ENCODE results near the gene GPR55. TPM values are rescaled to one million over a fixed set of nuclear protein-coding genes. Genes with fewer than 3 reads are reported as not detected.
A peak's percentile ranks its signal among the peaks of the same experiment; 100 is the strongest.

The GPR55 gene
- total RNA-seq, 8 experiments from 2014 or later = 0.05 to 0.90 (median 0.23) TPM

DNA sequence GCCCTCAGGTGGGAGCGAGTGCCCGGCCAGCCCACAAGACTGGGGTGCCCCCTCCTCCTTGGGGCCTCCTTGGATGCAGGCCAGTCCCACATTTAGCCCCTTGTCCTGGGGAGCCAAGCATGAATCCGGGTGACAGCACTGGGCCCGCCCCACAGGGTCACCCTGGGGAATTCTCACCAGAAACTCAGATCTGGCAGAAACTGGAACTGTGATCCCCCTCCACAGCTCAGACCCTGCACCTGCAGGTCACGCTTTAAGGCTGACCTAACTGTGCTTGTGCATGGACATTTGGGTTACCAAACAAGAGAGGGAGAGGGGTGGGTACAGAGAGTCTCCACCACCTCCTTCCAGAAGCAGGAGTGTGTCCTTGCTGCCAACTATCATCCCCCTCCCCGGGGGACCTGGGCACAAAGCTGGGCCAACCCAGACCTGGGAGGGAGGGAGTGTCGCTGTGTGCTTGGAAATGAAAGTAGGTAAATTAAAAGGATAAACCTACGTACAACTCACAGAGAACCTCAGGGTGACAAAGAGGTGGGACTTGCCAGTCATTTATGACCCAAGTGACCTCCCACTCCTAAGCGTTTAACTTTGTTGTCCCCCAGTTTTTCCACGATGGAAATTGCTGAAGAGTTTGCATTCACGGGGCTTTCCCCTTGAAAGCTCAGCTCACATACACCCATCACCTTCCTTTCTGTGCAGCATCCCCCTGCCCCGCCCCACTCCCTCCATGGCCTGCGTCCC is 51.2 kb downstream of the GPR55 start:
- in situ Hi-C loops (cut with MboI; ENCODE audit: low pct_unique_long_range_greater_than_20kb in 2 of 9, low sequenced_read_pairs in 9 of 9, unreplicated experiment in 9 of 9) = no loop called here
- Histone ChIP-seq H3K4me3 (no peak overlapping the region), H3K27ac (no peak overlapping the region), H3K4me1 (replicated peaks in 1 of 2) (peaks cover 26 to 28% of the 10 kb centered on the region in 2 donors)
- no peak for ATAC-seq (replicated peaks in 6 of 8)
- WGBS, 10 experiments = 40 to 100% (median 87%) methylated on average over 1 to 4 of the region's 13 CpGs; no CpG with 5 or more reads in 4 of the 10 experiments

DNA sequence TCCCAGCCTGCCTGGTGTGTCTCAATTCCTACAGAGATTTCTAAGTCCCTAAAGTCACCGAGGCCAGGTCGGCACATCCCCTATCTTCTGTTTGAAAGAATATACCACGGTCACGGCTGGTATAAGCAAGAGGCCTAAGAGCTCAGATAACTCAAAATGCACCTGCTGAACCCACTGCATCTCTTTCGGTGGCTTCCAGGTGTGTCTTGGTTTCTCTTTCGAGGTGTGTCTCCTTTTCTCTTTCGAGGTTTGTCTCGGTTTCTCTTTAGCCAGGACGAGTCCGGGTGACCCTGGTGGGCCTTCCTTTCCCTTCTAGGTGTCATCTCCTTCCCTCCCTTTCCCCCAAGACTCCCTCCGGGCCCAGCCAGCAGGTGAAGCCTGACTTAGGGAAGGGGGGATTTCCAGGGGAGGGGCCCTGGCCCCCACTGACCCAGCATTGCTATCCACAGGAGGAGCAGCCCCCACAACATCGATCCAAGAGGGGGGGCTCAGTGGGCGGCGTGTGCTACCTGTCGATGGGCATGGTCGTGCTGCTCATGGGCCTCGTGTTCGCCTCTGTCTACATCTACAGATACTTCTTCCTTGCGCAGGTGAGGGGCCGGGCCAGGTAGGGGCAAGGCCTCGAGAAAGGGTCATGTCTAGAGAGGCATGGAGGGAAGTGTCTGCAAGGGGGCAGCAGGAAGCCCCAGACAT is 51.9 kb downstream of the GPR55 start:
- Histone ChIP-seq H3K4me1 (replicated peaks in 1 of 2) (peaks cover 33 to 35% of the 10 kb centered on the region in 2 donors), H3K4me3 (no peak overlapping the region), H3K27ac (no peak overlapping the region)
- in situ Hi-C loops (cut with MboI; ENCODE audit: low pct_unique_long_range_greater_than_20kb in 2 of 9, low sequenced_read_pairs in 9 of 9, unreplicated experiment in 9 of 9) = no loop called here
- no peak for ATAC-seq (replicated peaks in 6 of 8)
- WGBS, 10 experiments = 20 to 100% (median 88%) methylated on average over 1 to 10 of the region's 21 CpGs; no CpG with 5 or more reads in 4 of the 10 experiments

DNA sequence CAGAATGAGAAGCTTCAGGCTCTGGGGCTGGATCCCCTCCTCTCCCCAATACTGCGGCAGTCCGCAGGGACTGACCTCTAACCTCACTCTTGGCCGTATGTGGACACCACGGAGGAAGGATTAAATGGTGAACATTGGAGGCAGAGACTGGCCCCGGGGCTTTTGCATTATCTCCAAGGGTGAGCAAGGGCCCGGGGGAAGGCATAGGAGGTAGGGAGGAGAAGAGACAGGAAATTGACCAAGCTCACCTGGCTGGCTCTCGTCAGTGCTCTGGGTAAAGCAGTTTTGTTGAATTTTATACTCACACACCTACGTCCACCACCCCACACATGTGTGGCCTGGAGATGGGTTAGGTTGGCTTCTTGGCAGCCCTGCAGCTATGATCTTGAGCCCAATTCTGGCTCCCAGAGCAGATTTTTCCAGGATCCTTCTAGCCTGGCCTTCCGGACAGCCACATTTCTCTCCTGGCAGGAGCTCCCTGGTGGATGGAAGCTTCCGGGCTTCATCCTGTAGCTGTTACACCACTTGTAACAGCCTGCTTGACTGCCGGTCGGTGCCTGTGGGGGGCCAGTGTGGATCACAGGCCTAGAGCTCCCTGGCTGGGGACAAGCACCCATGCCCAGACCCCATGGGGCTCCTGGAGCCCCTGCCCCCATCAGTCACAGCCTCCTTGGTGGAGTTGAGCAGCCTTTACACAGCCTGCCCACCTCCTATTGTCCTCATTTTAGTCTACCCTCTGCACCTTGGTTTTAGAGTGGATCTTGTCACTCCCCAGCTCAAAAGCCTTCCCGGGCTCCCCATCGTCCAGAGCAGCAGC is 52.7 kb downstream of the GPR55 start:
- in situ Hi-C loops (cut with MboI; ENCODE audit: low pct_unique_long_range_greater_than_20kb in 2 of 9, low sequenced_read_pairs in 9 of 9, unreplicated experiment in 9 of 9) = no loop called here
- peaks cover 41 to 42% of the 10 kb centered on the region in 2 donors for H3K4me1 ChIP-seq (replicated peaks in 1 of 2)
- no peak for ATAC-seq (replicated peaks in 6 of 8)
- no peak overlapping the region for H3K4me3 ChIP-seq
- WGBS, 10 experiments = 40 to 100% (median 82%) methylated on average over 1 to 9 of the region's 14 CpGs; no CpG with 5 or more reads in 1 of the 10 experiments
- no peak overlapping the region for H3K27ac ChIP-seq

DNA sequence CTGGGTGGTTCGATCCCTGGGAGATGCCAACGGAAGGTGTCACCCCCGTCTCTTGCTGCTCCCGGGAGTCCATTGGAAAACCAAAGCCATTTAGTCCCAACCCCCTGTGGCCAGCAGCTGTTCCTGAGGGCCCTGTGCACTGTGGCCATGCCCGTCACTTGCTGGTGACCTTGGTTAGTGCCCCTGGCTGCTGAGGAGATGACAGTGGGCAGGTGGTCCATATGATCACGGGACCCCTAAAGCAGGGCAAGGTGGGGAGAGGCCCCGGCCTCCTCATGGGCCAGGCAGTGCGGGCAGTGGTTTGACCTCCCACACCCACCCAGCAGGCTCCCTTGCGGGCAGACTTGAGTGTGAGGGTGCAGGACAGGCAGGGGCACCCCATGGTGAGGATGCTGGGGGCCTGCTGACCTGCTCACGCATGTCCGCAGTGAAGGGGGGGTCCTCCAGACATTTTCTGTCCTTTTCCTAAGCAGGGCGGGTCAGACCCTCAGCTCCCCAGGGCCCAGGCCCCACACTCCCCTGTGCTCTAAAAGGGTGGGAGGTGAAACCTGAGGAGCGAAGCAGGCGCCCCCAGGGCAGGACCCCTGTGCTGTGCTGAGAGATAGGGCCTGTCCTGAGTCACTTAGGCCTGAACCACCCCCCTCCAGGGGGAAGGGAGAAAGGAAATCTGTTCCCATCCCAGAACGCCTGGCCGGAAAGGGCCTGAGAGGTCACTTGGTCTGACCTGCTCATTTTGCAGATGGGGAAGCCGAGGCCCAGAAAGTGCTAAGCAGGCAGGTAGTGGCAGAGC is 53.5 kb downstream of the GPR55 start:
- Histone ChIP-seq H3K27ac (peak overlapping the region in 1 of 2 donors; percentile 77), H3K4me1 (replicated peaks in 1 of 2) (peaks cover 49 to 50% of the 10 kb centered on the region in 2 donors)
- no peak for ATAC-seq (replicated peaks in 6 of 8)

DNA sequence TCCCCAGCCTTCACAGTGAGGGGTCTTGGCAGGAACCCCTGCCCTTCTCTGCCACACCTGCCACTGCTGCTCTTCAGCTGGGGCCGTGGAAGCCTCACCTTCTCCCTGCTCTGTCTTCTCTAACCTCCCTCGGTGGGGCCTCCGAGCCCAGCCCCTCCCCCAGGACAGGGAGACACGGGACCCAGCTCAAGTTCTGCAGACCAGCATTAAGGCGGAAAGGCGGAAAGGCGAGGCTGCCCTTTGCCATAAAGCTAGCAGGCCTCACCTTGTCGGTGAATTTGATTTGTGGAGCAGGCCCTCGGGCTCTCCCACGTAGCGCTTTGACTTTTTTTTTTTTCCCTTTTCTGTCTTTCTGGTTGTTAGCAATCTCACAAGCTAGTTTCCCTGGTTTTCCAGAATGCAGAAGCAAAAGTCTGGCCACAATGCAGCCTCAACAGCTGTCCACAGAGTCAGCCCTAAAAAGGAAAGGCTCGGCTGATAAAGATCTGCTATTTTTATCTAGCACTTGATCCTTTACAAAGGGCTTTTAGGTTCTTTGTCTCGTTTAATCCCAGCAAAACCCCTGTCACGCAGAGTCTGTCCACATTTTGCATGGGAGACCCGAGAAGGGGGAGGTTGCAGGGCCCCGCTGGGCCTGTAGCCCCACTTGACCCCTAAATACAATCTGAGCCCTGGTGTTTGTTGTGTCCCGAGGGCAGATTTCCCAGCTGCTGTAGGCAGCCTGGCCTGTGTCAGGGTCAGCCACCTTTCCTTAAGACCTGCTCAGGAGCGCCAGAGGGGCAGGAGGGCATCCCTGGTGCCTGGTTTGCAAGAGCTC is 54.3 kb downstream of the GPR55 start:
- H3K27ac ChIP-seq = peak overlapping the region; percentile 53 to 77
- peak in 5 of 8 experiments; percentile 5 to 56 (median 41) for ATAC-seq (replicated peaks in 6 of 8)

More for the DNA sequence above, 53.5 kb downstream of the GPR55 start:
- no peak overlapping the region for H3K4me3 ChIP-seq
- in situ Hi-C loops (cut with MboI; ENCODE audit: low pct_unique_long_range_greater_than_20kb in 2 of 9, low sequenced_read_pairs in 9 of 9, unreplicated experiment in 9 of 9) = no loop called here
- WGBS, 10 experiments = 93 to 100% (median 98%) methylated on average over 1 to 5 of the region's 17 CpGs; no CpG with 5 or more reads in 6 of the 10 experiments

DNA sequence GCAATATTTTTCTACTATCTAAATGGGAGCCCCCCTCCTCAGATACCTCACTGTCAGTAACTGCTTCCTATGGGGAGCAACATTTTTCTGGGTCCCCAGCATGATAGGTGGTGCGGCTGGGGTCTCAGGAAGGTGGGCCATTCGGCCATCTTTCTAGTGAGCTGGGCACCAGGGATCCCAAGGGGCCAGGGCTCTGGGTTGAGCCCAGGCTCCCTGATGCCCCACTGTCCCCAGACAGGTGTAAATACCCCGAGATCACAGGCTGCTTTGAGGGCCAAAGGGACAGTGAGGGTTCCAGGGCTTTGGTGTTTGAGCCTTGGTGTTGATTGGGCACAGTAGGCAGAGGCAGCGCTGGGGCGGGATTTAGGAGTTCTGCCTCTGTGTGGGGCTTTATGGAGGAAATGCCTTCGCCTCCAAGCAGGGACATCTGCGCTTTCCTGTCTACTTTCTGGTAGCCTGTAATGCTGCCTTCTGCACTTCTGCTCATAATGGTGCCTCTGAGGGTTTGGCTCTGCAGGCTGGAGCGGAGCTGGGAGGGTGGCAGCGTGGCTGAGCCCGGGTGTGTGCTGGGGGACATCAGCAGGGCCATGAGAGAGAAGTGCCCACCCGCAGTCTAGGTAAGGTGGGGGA is 55.0 kb downstream of the GPR55 start:
- Histone ChIP-seq H3K4me3 (no peak overlapping the region), H3K4me1 (replicated peaks in 1 of 2) (peaks cover 54% of the 10 kb centered on the region in 2 donors), H3K27ac (peak overlapping the region; percentile 53 to 77)
- in situ Hi-C loops (cut with MboI; ENCODE audit: low pct_unique_long_range_greater_than_20kb in 2 of 9, low sequenced_read_pairs in 9 of 9, unreplicated experiment in 9 of 9) = no loop called here
- ATAC-seq (replicated peaks in 6 of 8) = peak in 5 of 8 experiments; percentile 3 to 31 (median 23)
- WGBS, 10 experiments = 57 to 100% (median 67%) methylated on average over 1 to 8 of the region's 11 CpGs; no CpG with 5 or more reads in 5 of the 10 experiments

More for the DNA sequence above, 54.3 kb downstream of the GPR55 start:
- in situ Hi-C loops (cut with MboI; ENCODE audit: low pct_unique_long_range_greater_than_20kb in 2 of 9, low sequenced_read_pairs in 9 of 9, unreplicated experiment in 9 of 9) = no loop called here
- 7 to 76% (median 19%) methylated on average over 2 to 12 of the region's 18 CpGs; no CpG with 5 or more reads in 1 of the 10 experiments for WGBS, 10 experiments
- Histone ChIP-seq H3K4me3 (no peak overlapping the region), H3K4me1 (replicated peaks in 1 of 2) (peaks cover 54% of the 10 kb centered on the region in 2 donors)

DNA sequence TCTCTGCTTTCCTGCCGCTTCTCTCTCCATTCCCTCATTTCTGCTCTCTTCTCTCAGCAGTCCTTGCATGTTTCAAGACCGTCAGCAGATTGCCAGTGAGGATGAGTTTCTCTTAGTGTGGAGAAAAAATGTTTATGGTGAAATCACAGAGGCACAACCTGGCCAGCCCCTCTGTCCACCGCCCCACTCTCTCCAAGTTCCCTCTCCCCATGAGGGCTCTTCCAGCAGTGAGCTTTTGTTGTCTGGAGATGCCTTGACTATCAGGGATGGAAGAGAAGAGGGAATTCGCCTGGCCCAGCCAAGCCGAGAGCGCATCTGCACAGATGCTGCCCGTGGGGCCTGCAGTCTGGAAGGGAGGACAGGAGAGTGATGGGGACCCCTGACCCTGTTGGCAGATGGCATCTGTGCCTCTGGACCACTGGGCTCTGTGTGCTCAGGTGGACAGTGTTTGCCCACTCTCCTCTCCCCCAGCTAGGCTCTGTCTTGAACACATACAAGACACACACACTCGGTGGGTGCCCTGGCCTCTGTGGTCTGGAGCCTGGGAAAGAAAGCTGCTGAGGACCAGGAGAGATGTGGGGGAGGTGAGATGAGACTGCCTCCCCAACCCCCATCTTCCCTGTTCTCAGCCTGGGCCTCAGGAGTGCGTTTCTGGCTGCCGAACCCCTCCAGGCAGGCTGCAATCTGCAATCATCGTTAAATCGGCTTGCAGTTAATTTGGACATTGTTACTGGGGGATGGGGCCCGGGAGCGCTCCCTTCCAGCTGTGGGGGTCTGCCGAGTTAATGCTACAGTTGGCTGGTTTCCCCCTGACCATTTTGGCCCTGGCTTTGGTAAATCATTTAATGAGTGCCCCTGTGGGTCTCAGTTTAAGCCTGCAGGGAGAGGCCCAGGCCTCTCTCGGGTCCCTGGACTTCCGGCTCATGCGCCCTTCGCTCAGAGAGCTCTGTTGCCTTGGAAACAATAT is 55.8 kb downstream of the GPR55 start:
- peak overlapping the region; percentile 53 to 77 for H3K27ac ChIP-seq
- no peak overlapping the region for H3K4me3 ChIP-seq
- H3K4me1 ChIP-seq (replicated peaks in 1 of 2) = peaks cover 54% of the 10 kb centered on the region in 2 donors
- in situ Hi-C loops (cut with MboI; ENCODE audit: low pct_unique_long_range_greater_than_20kb in 2 of 9, low sequenced_read_pairs in 9 of 9, unreplicated experiment in 9 of 9) = no loop called here
- 13 to 87% (median 53%) methylated on average over 1 to 13 of the region's 19 CpGs; no CpG with 5 or more reads in 3 of the 10 experiments for WGBS, 10 experiments
- peak in 4 of 8 experiments; percentile 1 to 40 (median 20) for ATAC-seq (replicated peaks in 6 of 8)

DNA sequence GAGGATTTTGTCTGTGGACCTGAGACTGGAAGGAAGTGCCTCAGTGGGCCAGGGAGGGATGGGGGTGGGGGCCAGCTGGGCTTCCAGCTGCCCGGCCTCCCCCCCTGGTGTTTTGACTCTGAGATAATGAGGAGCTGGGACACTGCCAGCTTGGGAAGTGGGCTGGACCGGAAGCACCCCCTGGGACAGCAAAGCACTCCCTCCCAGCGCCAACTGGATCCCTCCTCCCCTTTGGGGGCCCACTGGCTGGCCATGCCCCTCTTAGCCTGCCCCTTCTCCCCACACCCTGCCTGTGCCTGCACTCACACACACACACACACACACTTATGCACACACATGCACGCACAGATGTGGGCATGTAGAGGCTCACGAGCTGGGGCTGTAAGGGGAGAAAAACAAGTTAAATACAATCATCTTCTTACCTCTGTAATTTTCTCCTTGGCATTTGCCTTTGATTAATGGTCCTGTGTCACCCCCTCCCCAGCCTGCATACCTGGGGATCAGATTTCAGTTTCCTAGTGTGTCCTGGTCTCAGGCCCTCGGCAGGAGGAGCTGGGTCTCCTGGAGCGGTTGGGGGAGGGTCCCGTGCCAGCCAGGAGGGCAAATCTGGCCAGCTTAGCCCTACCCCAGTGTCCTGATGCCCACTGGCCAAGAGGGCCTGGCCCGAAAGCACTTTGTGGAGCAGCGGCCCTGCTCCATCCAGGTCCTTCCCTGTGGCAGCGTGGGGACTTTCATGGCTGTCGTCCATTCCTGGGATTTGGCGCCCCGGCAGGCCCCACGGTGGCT is 56.7 kb downstream of the GPR55 start:
- H3K27ac ChIP-seq = peak overlapping the region; percentile 53 to 77

DNA sequence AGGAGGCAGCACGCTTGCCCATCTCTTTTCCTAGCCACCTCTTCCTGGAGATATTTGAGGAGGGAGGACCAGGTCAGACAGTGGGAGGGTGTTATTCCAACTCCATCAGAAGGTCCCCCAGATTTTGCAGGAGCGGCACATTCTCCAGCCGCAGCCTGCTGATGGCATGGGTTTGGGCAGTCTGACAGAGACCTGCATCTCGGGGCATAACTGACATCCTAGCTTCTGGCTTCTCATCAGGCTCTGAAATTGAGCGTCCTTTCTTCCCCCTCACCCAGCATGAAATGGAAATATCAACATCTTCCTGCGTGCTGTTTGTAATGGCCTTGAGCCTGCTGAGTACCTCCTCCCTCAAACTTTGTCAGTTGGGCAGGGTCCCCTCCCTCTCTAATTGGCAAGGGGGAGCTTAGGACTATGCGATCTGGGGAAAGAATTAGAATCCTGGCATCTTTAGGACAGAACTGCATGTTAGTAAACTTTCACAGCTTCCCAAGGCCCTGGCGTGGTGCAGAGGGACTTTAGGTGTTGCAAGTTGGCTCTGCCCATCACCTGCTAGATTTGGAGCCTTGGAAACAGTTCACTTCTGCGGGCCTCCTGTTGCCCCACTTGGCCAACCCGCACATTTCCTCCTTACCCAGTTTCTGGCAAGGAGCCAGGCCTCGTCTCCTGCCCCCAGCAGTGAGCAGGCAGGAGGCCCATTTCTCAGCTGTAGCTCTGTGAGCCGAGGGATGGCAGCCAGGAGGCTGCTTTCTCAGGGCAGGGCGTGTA is 58.1 kb downstream of the GPR55 start:
- Histone ChIP-seq H3K4me3 (peak overlapping the region in 2 of 5 donors; percentile 68 to 74), H3K4me1 (replicated peaks in 1 of 2) (peaks cover 54% of the 10 kb centered on the region in 2 donors), H3K27ac (no peak overlapping the region)
- ATAC-seq (replicated peaks in 6 of 8) = no peak
- in situ Hi-C loops (cut with MboI; ENCODE audit: low pct_unique_long_range_greater_than_20kb in 2 of 9, low sequenced_read_pairs in 9 of 9, unreplicated experiment in 9 of 9) = no loop called here
- 5 to 67% (median 46%) methylated on average over 3 to 10 of the region's 13 CpGs; no CpG with 5 or more reads in 4 of the 10 experiments for WGBS, 10 experiments

More for the DNA sequence above, 56.7 kb downstream of the GPR55 start:
- peak in 2 of 8 experiments; percentile 1 to 5 for ATAC-seq (replicated peaks in 6 of 8)
- Histone ChIP-seq H3K4me1 (replicated peaks in 1 of 2) (peaks cover 54% of the 10 kb centered on the region in 2 donors), H3K4me3 (no peak overlapping the region)
- WGBS, 10 experiments = 30 to 90% (median 56%) methylated on average over 1 to 6 of the region's 15 CpGs; no CpG with 5 or more reads in 4 of the 10 experiments
- in situ Hi-C loops (cut with MboI; ENCODE audit: low pct_unique_long_range_greater_than_20kb in 2 of 9, low sequenced_read_pairs in 9 of 9, unreplicated experiment in 9 of 9) = no loop called here
